OCI-LY1 (cell line): ENCODE results near the gene IL4R.

Experiments used
- EZH2 ChIP-seq: fragments of 200-600 bp; sonication (generic), shearing (Covaris generic); IDR thresholded peaks from 2 replicates; pipeline ENCODE4 v1.8.0; 2017; ENCODE audit warnings: borderline replicate concordance, mixed run types, mild to moderate bottlenecking, antibody characterized with exemption, low read length, moderate library complexity, mixed read lengths
- TF ChIP-seq, protein P1 (sequence below): fragments of 200-600 bp; sonication (generic), shearing (Covaris generic); IDR thresholded peaks from 2 replicates; pipeline ENCODE4 v1.5.1; 2017; ENCODE audit warnings: mild to moderate bottlenecking, antibody characterized with exemption, low read length, moderate library complexity, mixed read lengths

GRCh38 chr16:27364493-27365141 is 50.8 kb downstream of the IL4R start:
- TF ChIP-seq, protein P1, sequence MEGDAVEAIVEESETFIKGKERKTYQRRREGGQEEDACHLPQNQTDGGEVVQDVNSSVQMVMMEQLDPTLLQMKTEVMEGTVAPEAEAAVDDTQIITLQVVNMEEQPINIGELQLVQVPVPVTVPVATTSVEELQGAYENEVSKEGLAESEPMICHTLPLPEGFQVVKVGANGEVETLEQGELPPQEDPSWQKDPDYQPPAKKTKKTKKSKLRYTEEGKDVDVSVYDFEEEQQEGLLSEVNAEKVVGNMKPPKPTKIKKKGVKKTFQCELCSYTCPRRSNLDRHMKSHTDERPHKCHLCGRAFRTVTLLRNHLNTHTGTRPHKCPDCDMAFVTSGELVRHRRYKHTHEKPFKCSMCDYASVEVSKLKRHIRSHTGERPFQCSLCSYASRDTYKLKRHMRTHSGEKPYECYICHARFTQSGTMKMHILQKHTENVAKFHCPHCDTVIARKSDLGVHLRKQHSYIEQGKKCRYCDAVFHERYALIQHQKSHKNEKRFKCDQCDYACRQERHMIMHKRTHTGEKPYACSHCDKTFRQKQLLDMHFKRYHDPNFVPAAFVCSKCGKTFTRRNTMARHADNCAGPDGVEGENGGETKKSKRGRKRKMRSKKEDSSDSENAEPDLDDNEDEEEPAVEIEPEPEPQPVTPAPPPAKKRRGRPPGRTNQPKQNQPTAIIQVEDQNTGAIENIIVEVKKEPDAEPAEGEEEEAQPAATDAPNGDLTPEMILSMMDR = no peak
- TF ChIP-seq EZH2 = no peak
